Vagina (tissue), 2 donors: ENCODE results near the gene ZYG11B.

ENCODE experiments used
- POLR2AphosphoS5 ChIP-seq, 2 donors: sonication (generic); formaldehyde crosslinking; IDR thresholded peaks; one replicate each; pipeline ENCODE4 v1.9.0; 2017; ENCODE audit warnings: antibody characterized with exemption in 2 of 2, mild to moderate bottlenecking in 2 of 2, low read depth in 1 of 2; ENCODE audit not compliant: insufficient read depth in 1 of 2
- TF ChIP-seq, protein P1 (sequence below), 3 experiments: fragments of 450-650 bp in 2 of 3; fragments of 200-600 bp in 1 of 3; sonication (generic) in 1 of 3; IDR thresholded peaks; one replicate each; pipeline ENCODE4 v1.5.1; 2017 to 2019; ENCODE audit warnings: antibody characterized with exemption in 3 of 3, mild to moderate bottlenecking in 2 of 3, moderate library complexity in 2 of 3

GRCh38 chr1:52752484-52752826 is 26.2 kb downstream of the ZYG11B start:
- TF ChIP-seq, protein P1, sequence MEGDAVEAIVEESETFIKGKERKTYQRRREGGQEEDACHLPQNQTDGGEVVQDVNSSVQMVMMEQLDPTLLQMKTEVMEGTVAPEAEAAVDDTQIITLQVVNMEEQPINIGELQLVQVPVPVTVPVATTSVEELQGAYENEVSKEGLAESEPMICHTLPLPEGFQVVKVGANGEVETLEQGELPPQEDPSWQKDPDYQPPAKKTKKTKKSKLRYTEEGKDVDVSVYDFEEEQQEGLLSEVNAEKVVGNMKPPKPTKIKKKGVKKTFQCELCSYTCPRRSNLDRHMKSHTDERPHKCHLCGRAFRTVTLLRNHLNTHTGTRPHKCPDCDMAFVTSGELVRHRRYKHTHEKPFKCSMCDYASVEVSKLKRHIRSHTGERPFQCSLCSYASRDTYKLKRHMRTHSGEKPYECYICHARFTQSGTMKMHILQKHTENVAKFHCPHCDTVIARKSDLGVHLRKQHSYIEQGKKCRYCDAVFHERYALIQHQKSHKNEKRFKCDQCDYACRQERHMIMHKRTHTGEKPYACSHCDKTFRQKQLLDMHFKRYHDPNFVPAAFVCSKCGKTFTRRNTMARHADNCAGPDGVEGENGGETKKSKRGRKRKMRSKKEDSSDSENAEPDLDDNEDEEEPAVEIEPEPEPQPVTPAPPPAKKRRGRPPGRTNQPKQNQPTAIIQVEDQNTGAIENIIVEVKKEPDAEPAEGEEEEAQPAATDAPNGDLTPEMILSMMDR (IDR thresholded peaks at IDR 0.05) = no peak
- no peak for TF ChIP-seq POLR2AphosphoS5 (IDR thresholded peaks at IDR 0.05; ENCODE audit: insufficient read depth in 1 of 2, low read depth in 1 of 2)
